ENCODE results near the gene MRPL43.

The MRPL43 gene

GRCh38 chr10:101002456-101002855 is 15.2 kb upstream of the MRPL43 start:
- no peak for DNase-seq

- no peak for DNase-seq
These were observed 14.3 kb upstream of the MRPL43 start for GRCh38 chr10:101001659-101002035.

GRCh38 chr10:101000915-101001658 is 13.8 kb upstream of the MRPL43 start:
- peak in 1 of 2 donors; percentile 56 for DNase-seq

GRCh38 chr10:101000127-101000914 is 13.0 kb upstream of the MRPL43 start:
- DNase-seq = no peak

GRCh38 chr10:100999742-101000126 is 12.4 kb upstream of the MRPL43 start, which contains the start of gene LZTS2:
Gene LZTS2, plus strand, starts transcription at chr10:100999808. Its CDS starts 2,731 bp downstream, at chr10:101002539.
- DNase-seq = no peak

- peak; percentile 61 to 75 for DNase-seq
These were observed 11.9 kb upstream of the MRPL43 start for GRCh38 chr10:100998991-100999741.

GRCh38 chr10:100998183-100998990 is 11.1 kb upstream of the MRPL43 start:
- peak in 1 of 2 donors; percentile 55 for DNase-seq

- peak; percentile 73 to 76 for DNase-seq
These were observed 10.3 kb upstream of the MRPL43 start for GRCh38 chr10:100997360-100998182.

GRCh38 chr10:100996678-100997359 is 9.5 kb upstream of the MRPL43 start:
- DNase-seq = no peak

- DNase-seq = no peak
These were observed 7.9 kb upstream of the MRPL43 start for GRCh38 chr10:100995181-100995580.

GRCh38 chr10:100993986-100994708 is 6.8 kb upstream of the MRPL43 start:
- DNase-seq = peak in 1 of 2 donors; percentile 15

GRCh38 chr10:100989088-100989487 is 1.8 kb upstream of the MRPL43 start:
- DNase-seq = no peak

- no peak for DNase-seq
These were observed 869 bp upstream of the MRPL43 start for GRCh38 chr10:100988166-100988565.

GRCh38 chr10:100987685-100988049 is 370 bp upstream of the MRPL43 start:
- DNase-seq = no peak

- DNase-seq = no peak
These were observed 710 bp downstream of the MRPL43 start for GRCh38 chr10:100986623-100986951.

- DNase-seq = no peak
These were observed 2.0 kb downstream of the MRPL43 start for GRCh38 chr10:100985336-100985735.

GRCh38 chr10:100984672-100985177 is 2.6 kb downstream of the MRPL43 start:
- DNase-seq = no peak

- DNase-seq = no peak
These were observed 3.2 kb downstream of the MRPL43 start for GRCh38 chr10:100983868-100984671.

Measured in inflammatory macrophage (primary cell).